Measurements from ENCODE around the gene ARFIP1.

The ARFIP1 gene

DNA sequence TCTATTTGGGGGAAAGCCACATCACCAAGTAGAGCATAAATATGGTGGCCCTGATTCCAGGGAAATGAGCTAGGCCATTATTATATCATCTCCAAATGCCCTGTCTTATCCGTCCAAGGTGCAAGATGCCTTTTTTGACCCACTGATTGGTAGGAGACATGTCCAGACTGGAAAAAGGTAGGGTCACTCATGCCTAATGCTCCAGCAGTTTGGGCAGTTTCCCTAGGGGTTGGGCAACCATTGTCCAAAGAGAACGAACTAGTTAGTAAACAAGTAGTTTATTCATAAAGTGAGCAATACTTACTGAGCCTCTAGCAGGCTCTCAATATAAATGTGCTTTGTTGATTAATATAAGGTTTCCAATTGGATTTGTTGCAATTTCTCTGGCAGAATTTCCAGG, 162.6 kb downstream of the ARFIP1 start:
- no peak for DNase-seq

GRCh38 chr4:152943672-152944071, 163.9 kb downstream of the ARFIP1 start:
- no peak for DNase-seq

- DNase-seq: no peak
Observed at GRCh38 chr4:152944666-152945320, 165.0 kb downstream of the ARFIP1 start.

DNA sequence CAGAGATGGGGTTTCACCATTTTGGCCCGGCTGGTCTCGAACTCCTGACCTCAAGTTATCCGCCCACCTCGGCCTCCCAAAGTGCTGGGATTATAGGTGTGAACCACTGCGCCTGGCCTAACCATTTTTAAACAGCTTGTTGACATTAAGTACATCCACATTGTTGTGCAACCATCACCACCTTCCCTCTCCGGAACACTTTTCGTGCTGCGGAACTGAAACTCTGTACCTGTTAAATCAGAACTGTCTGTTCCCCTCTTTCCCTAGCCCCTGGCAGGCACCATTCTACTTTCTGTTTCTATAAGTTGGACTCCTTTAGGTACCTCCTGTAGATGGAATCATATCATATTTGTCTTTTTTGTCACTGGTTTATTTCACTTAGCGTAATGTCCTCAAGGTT, 165.9 kb downstream of the ARFIP1 start:
- DNase-seq: no peak

- DNase-seq: no peak
Observed at GRCh38 chr4:152946446-152946845, 166.7 kb downstream of the ARFIP1 start.

DNA sequence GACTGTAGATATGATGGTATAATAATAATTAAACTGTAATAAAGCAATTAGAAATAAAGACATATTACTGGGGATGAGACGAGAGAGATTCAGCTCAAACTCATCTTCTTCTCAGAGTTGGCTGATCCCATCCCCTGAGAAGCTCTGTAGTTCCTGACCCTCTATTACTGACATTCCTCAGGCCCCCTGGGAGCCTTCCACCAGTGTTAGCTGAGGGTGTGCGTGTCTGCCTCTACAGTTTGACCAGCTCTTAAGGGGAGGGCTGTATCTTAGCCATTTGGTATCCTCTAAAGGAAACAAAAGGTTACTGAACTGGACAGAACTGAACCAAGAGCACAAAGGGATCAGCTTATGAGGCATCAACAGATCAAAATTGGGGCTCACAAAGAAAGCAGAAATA, 167.6 kb downstream of the ARFIP1 start:
- DNase-seq: no peak

GRCh38 chr4:152949930-152950329, 170.2 kb downstream of the ARFIP1 start:
- DNase-seq: no peak

- DNase-seq: no peak
Observed at GRCh38 chr4:152950402-152951274, 170.9 kb downstream of the ARFIP1 start.

- no peak for DNase-seq
Observed at GRCh38 chr4:152951348-152951747, 171.6 kb downstream of the ARFIP1 start.

GRCh38 chr4:152953514-152953913, 173.8 kb downstream of the ARFIP1 start:
- DNase-seq: no peak

GRCh38 chr4:152954741-152955140, 175.0 kb downstream of the ARFIP1 start:
- no peak for DNase-seq

GRCh38 chr4:152956147-152956546, 176.4 kb downstream of the ARFIP1 start:
- no peak for DNase-seq

DNA sequence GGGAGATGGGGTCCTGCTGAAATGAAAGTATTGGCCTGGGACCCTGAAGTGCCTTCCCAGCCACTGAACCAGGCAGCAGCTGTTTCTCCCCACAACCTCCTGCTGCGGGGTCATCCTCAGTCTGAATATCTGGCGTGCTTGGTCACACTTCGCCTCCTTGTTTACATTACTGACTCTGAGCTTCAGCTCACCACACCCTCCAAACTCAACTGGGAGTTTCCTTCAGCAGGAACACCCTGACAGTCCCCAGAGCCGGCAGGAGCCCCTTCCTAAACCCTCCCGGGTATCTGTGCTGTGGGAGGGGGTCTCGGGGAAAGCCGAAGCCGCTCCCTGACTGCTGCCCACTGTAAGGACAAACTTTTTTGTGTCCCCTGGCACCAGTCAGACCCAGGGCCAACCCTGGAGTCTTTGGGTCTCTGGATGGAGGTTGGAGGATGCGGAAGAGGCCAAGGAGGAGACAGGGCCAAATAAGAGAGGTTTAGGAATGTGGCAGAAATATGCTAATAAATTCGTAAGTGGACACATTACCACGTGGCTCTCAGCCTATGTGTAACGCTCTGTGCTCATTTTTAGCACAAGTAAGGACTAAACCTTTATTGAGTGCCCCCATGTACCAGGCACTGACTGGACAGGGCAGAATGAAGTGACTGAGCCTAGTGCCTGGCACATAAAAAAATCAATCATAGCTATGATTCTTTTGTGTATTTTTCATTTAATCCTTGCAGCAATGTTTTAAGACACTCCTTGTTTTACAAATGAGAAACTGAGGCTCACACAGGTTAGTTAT, 177.1 kb downstream of the ARFIP1 start:
- DNase-seq: no peak

DNA sequence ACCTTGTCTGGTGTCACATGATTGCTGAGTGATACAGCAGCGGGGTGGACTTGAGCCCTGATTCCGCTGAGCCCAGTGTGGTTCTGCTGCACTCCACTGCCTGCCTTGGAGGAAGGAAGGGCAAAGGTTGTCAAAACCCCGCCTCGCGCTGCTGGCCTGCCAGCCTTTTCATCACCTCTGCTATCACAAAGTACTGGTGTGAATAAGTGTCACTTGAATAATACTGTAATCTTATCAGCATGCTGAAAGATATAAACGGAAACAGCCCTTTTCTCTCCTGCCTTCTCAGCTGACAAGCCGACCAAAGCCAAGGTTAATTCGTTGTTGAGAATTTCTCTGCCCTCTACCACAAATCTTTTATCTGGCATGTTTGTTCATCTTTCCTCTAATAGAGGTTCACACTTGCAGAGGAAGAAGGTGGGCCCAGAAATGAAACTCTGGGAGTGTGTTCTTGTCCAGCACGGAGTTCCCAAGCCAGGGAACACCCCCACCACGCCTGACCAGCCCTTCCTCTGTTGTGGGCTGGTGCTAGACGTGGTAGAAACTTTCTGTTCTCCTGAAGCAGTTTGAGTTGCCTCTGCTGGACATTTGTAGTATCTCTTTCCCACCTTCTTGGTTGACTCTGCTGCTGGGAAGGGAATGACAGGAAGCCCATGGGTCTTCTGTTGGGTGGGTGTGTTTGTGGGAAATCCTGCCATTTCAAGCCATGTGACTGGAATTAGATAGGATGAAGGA, 177.8 kb downstream of the ARFIP1 start:
- DNase-seq: no peak

DNA sequence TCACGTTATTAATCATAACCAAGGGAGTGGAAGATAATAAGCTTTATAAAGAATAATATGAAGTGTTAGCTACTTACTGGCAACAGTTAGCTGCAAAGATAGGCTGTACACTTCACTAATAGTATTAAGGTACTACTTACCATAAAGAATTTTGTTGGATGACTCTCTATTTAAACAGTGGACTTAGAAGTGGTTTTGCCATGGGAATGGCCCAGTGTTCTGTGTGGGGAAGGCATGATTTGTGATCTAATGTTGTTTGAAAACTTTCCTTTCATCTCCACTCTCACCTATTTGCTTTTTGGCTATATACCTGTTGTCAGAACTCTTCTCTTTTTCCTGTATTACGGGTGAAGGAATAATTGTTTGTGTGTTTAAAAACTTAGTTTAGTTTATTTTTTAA, 179.3 kb downstream of the ARFIP1 start:
- DNase-seq: no peak

DNA sequence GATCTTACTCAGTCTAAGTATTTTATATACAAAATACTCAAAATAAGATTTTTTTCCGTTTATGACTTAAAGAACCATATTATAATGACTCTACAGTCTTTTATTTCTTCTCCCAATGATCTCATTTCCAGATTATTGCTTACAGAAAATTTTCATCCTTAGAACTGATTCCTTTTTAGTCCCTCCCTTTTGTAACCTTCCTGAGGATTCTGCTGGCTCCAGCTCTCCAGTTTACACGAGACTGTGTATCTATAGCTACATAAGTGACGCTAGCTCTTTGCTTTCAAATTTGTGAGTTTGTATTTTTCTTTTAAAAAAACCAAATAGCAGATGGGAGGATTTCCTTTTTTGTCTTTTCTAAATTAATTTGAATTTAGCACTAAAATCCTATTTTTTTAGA, 180.3 kb downstream of the ARFIP1 start:
- DNase-seq: no peak

DNA sequence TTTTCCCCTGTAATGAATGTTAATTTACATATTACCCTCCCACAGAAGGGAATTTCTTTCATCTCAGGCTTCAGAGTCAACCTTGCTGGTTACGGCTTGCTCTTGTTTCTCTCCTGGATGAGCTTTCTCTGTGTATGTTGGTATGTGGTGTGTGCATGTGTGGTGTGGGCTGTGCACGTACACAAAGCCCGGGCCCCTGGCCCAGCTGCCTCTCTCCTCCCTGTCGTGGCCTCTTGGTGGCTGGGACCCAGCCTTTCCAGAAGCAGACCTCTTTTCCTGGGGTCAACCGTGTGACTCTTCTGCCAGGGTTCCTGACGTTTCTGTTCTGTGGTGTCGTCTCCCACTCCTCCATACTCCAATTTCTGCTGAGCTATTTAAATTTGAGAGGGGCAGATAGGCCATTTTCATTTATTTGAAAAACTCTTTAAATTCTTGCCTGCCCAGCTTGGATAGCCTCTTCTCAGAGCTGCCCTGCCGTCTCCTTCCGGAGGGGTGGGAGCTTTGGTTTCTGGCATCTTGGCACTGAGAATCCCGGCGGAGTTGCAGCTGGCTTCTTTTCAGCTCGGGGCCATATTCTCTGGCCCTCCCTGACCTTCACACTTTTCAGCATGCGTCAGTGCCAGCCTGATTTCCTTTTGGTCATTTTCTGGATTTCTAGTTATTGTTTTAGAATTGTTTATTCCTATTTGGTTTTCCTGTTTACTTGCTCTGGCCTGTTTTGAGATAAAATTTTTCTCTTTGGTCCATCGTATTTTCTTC, 181.4 kb downstream of the ARFIP1 start:
- DNase-seq: no peak

- no peak for DNase-seq
Observed at GRCh38 chr4:152961773-152962115, 182.0 kb downstream of the ARFIP1 start.

Data from activated CD4-positive, alpha-beta T cell treated with anti-CD3 and anti-CD28 coated beads, Interleukin-2, amount 50 U/mL, for 4 hours (primary cell).